Measurements from ENCODE around the gene ADAMTS17.

DNA sequence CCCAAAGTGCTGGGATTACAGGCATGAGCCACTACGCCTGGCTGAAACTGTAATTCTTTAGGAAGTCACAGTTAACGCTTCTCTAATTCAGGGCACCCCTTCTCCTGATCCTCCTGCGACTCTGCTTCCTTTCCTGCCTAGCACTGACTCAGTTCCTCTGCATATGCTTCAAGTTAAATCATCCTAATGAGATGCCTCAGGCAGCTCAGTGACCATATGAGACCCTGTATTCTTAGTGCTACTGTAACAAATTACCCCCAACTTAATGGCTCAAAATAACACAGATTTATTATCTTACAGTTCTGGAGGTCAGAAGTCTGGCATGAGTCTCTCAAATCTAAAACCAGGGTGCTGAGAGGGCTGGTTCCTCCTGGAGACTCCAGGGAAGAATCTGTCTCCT lies 336.8 kb downstream of the ADAMTS17 start:
- TF ChIP-seq, protein P1, sequence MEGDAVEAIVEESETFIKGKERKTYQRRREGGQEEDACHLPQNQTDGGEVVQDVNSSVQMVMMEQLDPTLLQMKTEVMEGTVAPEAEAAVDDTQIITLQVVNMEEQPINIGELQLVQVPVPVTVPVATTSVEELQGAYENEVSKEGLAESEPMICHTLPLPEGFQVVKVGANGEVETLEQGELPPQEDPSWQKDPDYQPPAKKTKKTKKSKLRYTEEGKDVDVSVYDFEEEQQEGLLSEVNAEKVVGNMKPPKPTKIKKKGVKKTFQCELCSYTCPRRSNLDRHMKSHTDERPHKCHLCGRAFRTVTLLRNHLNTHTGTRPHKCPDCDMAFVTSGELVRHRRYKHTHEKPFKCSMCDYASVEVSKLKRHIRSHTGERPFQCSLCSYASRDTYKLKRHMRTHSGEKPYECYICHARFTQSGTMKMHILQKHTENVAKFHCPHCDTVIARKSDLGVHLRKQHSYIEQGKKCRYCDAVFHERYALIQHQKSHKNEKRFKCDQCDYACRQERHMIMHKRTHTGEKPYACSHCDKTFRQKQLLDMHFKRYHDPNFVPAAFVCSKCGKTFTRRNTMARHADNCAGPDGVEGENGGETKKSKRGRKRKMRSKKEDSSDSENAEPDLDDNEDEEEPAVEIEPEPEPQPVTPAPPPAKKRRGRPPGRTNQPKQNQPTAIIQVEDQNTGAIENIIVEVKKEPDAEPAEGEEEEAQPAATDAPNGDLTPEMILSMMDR (IDR thresholded peaks at IDR 0.05), result no peak
- no peak for TF ChIP-seq POLR2A (IDR thresholded peaks at IDR 0.05)

All from right lobe of liver (tissue), 4 donors.